ENCODE measurements around the gene RGS7.
"Not testable (repeated sequence)": the region's sequence is repeated elsewhere in the genome, so short reads cannot be mapped to it uniquely, and the experiment has no call there.

RGS7 gene

DNA sequence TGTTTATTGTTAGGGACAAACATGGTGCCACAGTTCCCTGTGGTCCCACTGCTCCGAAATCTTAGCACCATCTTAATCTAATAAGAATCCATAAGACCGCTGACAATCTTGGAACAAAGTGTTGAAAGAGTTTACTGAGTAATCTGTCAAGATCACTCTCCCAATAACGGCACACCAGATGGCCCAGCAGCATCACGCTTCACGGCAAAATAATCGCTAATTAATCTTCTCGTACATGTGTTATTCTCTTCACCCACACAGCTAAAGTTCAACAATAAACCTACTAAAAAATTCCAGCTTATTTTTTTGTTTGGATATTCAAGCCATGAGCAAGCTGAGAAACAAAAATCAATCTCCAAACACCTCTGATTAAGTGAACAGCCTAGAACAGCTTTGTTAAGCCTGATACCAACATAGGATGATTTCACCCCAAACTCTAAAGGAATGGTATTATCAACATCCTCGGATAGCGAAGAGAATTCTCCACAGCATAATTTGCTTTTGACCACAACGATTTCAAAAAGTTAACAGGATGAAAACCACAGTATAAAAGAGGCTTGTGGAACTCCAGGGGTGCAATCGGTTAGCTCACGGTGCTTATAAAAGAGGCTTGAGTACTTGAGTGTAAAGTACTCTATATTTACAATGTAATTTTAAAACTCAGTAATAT, 415.2 kb downstream of the RGS7 start:
- in situ Hi-C loops (cut with HindIII; ENCODE audit: low sequenced_read_pairs): no loop called here

DNA sequence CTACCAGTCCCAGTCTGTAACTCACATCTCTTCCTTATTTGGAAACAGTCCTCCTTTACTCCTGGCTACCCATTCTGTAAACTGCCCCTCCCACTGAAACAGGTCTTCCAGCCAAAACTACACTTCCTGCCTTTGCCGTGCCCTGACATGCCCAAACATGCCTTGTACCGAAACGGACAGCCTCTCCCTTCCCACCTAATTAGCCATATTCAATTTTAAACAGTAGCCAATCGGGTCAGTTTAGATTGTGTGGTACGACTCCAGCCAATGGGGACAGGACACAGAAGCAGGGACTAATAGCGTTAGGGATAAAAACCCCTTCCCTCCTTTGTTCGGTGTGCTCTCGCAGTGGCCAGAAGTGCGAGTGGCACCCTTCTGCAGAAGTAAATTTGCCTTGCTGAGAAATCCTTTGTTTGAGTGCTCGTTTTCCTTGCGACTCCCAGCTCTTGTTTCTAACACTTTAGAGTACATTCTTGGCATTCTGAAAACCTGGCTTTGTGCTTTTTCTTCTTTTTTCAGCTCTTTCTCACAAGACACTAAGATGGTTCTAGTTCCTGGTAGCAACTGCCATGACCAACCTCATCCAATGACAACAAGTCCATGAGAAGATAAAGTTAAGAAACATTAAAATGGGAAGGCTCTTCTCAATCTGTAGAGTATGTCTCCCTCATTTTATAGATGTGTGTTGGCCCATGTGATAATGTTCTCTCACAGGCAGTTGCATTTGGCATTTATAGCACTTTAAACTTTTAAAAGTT, 419.9 kb downstream of the RGS7 start:
- in situ Hi-C loops (cut with HindIII; ENCODE audit: low sequenced_read_pairs): no loop called here

DNA sequence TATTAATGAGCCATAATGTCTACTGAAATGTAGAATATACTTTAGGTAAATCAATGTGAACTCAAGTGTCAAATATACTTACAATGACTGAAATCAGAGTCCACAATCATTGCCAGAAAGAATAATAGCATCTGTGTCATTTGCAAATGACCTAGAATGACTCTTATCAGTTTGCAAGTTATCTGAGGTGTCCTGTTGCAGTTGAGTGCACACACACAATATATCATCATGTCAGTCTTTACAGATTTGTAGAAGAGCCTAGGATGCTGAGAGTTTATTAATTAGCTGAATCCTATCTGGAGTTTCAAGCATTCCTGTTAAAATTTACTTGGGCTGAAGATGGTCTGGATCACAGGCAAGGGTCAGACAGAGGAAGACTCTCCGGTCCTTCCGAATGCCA, 421.1 kb downstream of the RGS7 start:
- in situ Hi-C loops (cut with HindIII; ENCODE audit: low sequenced_read_pairs): no loop called here

DNA sequence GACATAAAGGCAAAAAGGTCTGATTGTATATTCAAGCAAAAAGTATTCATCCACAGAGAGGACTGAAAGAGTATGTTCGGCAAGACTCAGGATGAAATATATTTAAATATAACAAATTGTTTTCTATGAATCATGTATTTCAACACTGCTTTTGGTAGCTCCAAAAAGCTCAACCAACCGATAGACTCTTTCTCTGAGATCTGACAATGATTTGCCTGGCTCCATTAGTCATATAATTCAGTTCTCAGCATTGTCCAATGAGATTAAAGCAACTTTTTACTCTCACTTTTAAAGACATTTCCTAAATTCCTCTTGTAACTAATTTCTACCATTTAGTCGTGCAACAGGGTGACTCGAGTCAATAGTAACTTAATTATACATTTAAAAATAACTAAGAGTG, 426.0 kb downstream of the RGS7 start:
- in situ Hi-C loops (cut with HindIII; ENCODE audit: low sequenced_read_pairs): no loop called here

DNA sequence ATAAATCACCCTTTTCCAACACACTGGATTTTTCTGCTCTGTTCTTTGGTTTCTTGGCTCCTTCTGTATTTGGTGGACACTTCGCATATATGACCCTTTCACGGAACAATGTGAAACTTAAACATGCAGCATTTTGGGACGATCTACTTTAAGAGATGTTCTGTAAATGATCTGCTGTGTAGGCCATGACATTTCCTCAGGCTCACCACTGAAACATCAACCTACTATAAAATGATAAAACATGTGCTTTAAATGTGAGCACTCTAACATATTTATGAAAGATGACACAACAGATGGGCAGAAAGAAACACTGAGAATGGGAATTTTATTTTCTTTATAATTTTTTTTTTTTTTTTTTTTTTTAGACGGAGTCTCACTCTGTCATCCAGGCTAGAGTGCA, 428.7 kb downstream of the RGS7 start:
- in situ Hi-C loops (cut with HindIII; ENCODE audit: low sequenced_read_pairs): no loop called here

DNA sequence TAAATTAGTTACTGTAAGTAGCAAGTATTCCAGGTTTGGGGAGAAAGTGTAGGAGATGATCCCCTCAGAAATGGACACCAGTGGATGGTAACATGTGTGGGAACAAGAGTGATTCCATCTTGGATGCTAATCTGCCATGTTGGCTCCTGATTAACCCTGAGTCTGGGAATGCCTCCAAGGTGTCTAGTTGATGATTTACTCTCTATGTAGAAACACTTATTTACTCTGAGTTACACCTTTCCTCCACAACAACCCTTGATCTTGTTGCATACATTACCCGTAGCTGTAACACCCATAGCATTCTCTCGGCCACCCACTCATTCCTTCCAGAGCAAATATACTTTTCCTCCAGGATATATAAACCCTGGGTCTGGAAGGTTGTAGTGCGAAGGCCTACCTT, 429.2 kb downstream of the RGS7 start:
- in situ Hi-C loops (cut with HindIII; ENCODE audit: low sequenced_read_pairs): no loop called here

DNA sequence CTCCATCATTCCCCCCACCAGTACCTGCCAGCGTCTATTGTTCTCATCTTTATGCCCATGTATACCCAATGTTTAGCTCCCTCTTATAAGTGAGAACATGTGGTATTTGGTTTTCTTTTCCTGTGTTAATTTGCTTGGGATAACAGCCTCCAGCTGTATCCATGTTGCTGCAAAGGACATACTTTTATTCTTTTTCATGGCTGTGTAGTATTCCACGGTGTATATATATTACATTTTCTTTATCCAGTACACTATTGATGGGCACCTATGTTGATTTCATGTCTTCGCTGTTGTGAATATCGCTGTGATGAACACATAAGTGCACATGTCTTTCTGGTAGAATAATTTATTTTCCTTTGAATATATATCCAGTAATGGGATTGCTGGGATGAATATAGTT, 431.7 kb downstream of the RGS7 start:
- in situ Hi-C loops (cut with HindIII; ENCODE audit: low sequenced_read_pairs): no loop called here

DNA sequence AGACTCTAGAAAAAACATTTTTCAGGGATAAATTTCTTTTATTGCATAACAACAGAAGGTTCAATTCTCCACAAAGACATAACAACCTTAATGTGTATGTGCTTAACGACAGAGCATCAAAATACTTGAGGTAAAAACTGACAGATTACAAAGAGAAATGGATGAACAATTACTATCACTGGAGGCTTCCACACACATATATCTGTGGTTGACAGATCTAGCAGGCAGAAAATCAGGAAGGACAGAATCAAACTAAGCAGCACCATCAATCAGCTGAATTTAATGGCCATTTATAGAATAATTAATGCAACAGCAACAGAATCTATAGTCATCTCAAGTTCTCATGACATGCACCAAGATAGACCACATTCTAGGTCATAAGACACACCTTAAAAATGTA, 439.0 kb downstream of the RGS7 start:
- in situ Hi-C loops (cut with HindIII; ENCODE audit: low sequenced_read_pairs): no loop called here

DNA sequence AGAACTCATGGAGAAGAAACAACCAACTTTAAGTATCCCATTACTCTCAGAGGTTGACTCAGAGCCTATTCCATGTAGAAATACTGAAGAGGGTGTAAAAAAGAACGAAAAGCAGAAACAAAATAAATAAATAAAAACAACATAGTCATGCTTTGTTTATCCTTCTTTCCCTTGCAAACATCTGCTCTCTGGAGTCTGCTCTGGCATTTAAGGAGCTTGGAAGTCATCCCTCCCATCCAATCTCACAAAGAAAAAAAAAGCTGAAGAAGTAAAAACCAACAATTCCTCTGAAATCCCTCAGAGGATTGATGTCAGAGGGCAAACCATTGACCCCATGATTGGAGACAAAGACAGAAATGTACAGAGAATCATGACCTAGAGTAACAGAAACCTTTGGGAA, 442.5 kb downstream of the RGS7 start:
- in situ Hi-C loops (cut with HindIII; ENCODE audit: low sequenced_read_pairs): no loop called here

DNA sequence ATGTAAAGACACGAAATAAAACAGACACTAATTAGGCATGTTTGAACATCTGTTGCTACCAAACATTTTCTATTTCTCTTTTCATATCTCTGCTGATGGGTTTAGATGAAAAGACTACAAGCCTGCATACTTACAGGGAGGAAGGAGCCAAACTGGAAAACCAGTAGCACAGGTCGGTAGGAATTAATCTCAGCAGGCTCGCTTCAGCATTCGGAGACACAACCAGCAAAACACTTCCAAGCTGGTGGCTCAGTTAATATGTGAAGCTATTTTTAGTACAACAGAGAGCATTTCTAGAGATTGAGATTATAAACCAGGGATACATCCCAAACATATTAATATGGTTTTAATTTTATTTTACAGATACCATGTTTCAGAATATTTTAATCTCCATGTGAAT, 444.2 kb downstream of the RGS7 start:
- in situ Hi-C loops (cut with HindIII; ENCODE audit: low sequenced_read_pairs): no loop called here

DNA sequence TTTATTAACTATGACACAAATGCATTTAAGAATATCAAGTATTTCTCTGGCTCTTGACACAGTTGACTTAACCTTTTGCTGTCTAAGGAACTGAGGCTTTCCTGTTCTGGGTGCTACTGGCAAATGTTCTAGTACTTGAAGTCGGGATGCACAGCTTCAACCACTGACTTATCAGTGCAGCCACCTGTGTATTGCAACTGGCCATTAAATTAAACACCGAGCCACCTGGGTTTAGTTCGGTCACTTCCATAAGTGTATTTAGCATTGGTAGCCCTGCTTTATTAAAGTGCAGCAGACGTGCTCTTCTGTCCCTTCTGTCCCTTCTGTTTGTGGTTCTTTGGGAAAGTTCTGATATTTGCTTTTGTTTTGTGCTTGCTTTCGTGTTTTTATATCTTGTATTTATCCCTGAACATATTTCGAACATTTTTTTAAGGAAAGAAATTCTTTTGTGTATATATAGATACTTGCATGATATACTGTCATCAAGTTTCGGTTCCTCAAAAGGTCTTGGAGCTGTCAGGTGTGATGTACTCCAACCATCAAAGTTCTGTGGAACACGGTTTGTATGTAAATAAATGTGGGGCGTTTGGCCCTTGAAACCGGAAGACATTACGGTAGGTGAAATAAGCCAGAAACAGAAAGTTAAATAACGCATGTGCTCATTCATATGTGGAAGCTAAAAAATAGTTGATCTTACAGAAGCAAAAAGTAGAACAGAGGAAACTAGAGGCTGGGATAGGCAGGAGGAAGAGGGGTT, 447.1 kb downstream of the RGS7 start:
- in situ Hi-C loops (cut with HindIII; ENCODE audit: low sequenced_read_pairs): no loop called here

DNA sequence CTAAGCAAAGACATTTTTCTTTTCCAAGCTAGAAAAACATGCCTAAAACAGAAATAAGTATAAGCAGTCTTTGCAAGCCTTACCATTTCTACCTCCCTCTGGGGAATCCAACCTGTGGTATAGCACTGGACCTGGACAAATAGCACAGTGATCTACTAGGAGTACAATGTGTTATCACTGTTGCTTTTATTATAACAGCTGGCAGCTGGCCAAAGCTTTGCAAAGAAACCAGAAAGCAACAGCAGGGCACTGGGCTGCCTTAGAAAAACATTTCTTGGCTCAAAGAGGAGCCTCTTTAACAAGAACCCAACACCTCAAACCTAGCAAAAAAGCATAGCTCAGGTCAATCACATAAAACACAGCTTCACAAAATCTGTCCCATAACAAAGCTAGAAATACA, 450.5 kb downstream of the RGS7 start:
- in situ Hi-C loops (cut with HindIII; ENCODE audit: low sequenced_read_pairs): no loop called here

DNA sequence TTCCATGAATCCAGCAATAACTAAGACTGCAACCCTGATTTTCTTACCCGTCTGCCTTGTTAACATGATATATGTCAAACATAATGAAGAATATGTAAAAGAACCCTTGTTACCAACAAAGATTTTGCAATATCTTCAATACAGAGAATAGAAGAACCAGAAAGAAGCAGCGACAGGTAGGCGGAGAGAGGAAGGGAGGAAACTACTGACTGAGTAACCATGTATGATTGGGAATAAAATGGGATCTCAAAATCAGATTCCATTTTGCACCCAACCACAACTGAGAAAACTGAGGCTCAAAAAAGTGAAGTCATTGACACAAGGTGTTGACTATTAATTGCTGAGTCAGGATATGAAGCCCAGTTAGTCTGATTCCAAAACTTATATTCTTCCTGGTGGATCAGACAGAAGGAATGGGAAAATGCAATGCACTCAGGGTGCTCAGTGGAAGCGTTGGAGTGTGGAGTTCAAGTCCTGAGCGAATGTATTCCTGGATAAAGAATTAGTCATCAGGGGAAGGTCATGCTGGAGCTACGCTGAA, 451.7 kb downstream of the RGS7 start:
- in situ Hi-C loops (cut with HindIII; ENCODE audit: low sequenced_read_pairs): no loop called here

DNA sequence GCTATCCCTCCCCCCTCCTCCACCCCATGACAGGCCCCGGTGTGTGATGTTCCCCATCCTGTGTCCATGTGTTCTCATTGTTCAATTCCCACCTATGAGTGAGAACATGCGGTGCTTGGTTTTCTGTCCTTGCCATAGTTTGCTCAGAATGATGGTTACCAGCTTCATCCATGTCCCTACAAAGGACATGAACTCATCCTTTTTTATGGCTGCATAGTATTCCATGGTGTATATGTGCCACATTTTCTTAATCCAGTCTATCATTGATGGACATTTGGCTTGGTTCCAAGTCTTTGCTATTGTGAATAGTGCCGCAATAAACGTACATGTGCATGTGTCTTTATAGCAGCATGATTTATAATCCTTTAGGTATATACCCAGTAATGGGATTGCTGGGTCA, 461.6 kb downstream of the RGS7 start:
- in situ Hi-C loops (cut with HindIII; ENCODE audit: low sequenced_read_pairs): not testable (repeated sequence)

DNA sequence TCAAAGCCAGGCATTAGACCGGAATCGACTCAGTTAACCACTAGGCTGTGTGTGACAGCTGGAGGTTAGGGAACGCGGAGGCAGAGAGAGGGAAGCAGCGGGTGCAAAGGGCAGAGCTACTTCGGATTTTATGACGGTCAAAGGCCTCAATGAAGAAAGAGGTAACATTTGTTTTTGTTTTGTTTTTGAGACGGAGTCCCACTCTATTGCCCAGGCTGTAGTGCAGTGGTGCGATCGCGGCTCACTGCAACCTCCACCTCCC, 468.3 kb downstream of the RGS7 start:
- in situ Hi-C loops (cut with HindIII; ENCODE audit: low sequenced_read_pairs): no loop called here

DNA sequence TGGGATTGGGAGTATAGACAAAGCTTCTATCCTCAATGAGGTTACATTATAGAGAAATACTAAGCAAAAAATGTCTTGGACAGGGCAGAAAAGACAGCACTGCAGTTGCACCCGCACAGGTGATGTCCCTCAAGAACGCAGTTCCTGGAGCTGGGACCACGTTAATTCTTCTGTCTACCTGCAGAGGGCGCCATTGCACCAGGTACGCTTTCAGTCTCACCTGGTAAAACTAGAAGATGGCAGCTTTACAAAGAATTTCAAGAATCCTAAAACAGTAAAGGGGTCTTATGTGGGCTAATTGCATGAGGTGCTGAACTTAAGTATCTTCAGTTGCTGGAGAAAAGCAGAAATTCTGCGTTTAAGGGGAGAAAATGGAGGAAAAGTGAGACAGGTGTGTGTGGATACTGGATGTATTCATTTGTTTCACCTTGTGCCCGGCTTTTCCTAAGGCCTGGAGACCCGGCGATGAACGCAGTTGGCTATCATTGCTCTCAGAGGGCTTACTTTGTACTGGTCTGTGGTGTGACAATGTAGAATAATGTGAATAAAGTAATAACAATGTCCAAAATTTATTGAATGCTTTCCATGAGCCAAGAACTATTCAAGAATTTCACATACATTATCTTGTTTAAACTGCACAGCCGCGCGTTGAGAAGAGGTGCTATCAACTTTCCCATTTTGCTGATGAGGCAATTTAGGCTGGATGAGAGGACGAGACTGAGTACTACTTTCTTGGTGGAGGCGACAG, 468.8 kb downstream of the RGS7 start:
- in situ Hi-C loops (cut with HindIII; ENCODE audit: low sequenced_read_pairs): no loop called here

DNA sequence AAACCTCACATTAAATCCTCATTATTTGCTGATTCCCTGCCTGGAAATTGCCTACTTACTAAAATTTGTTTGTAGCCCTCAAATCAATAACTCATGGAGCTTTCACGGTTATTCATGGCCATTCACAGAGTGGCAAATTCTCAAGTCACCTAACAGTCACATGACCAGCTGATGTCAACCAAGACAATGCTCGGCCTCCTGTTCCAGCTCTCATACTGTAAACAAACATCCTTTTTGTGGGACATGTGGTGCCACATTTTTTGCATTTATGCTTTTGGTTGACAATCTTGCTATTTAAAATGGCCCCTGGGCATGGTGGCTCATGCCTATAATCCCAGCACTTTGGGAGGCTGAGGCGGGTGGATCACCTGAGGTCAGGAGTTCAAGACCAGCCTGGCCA, 473.5 kb downstream of the RGS7 start:
- in situ Hi-C loops (cut with HindIII; ENCODE audit: low sequenced_read_pairs): loop anchor here (5.0 kb wide), 1 partner anchor 106 kb away; no protein-coding TSS in a partner anchor

DNA sequence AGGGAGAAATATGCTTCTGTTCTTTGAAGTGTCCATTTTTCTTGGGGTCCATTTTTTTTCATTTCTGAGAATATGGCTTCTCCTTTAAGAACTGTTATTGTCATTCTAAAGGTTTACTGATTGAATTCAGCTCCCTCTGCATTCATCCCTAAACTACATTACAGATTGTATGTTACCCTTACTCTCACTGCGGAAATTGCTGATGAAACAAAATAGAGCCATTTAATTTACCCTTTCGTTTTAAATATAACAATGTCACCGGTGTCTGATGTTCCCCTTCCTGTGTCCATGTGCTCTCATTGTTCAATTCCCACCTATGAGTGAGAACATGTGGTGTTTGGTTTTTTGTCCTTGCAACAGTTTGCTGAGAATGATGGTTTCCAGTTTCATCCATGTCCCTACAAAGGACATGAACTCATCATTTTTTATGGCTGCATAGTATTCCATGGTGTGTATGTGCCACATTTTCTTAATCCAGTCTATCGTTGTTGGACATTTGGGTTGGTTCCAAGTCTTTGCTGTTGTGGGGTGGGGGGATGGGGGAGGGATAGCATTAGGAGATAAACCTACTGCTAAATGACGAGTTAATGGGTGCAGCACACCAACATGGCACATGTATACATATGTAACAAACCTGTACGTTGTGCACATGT, 474.2 kb downstream of the RGS7 start:
- in situ Hi-C loops (cut with HindIII; ENCODE audit: low sequenced_read_pairs): loop anchor here (5.0 kb wide), 1 partner anchor 105 kb away; no protein-coding TSS in a partner anchor

DNA sequence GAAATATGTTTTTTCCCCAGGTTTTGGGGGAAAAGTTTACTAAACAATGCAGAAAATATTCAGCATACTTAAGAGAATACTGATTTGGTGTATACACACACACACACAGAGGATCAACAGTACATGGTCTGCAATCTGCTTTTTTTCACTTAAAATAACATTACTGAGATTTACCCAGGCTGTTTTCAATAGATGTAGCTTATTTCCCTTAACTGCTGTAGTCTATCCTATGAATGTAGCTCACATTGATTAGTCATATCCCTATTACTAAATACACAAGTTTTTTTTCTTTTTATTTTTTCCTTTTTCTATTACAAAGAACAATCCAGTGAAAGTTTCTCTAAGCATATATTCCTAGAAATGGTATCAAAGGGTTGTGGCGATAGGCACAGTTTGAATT, 478.4 kb downstream of the RGS7 start:
- in situ Hi-C loops (cut with HindIII; ENCODE audit: low sequenced_read_pairs): no loop called here

DNA sequence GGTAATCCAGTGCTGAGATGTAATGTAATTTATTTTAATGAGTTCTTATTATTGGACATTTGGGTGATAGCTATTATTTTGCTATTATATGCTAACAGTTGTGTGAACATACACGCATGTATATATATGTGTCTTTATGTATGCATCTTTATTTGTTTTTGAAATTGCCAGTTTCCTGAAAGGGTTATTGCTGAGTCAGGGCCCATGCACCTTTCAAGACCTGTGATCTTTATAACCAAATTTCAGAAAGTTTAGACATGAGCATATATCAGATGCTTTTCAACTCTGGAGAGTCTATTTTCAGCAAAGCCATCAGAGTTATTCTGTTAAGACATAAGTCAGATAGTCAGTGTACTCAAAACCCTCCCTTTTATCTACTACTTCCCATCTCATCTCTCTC, 479.4 kb downstream of the RGS7 start:
- in situ Hi-C loops (cut with HindIII; ENCODE audit: low sequenced_read_pairs): no loop called here

DNA sequence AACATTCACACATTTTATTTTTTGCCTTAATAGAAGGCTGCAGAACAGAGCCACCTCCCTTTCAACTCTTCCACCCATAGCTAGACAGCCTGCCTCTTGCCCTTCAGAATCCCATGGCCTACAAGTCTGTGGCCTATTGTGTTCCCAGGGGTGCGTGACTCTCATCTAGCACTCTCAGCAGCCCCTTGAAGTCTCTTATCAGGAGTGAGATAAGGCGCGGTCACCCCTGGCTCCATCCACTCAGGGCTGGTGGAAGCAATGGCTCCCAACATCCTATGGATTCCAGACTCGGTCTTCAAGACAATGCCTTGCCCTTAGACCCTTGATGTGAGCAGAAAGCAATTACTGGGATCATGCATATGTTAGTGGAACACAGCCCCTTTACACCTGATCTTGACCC, 480.9 kb downstream of the RGS7 start:
- in situ Hi-C loops (cut with HindIII; ENCODE audit: low sequenced_read_pairs): no loop called here

All from endothelial cell of hepatic sinusoid (primary cell).